HAP-1 (cell line): ENCODE data around the gene KDM4B.
"Not testable (repeated sequence)": the region's sequence is repeated elsewhere in the genome, so short reads cannot be mapped to it uniquely, and the experiment has no call there.

Experiments
- DNase-seq, 2 experiments: peaks; one replicate each; pipeline ENCODE4 v3.0.0-alpha.2; 2016 to 2020; ENCODE audit warnings: low spot score in 2 of 2
- H3K27me3 ChIP-seq: fragments of 250-450 bp; sonication (Bioruptor Pico); 2 replicates; pipeline ENCODE4 v1.5.1; 2020; ENCODE audit warnings: low read depth, mild to moderate bottlenecking, moderate library complexity
- H3K36me3 ChIP-seq: fragments of 250-450 bp; sonication (Bioruptor Pico); replicated peaks from 2 replicates; pipeline ENCODE4 v1.5.1; 2020; ENCODE audit warnings: mild to moderate bottlenecking
- H3K4me1 ChIP-seq: fragments of 250-450 bp; sonication (Bioruptor Pico); 2 replicates; pipeline ENCODE4 v1.5.1; 2020; ENCODE audit warnings: mild to moderate bottlenecking
- H3K4me3 ChIP-seq: fragments of 250-450 bp; sonication (Bioruptor Pico); 2 replicates; pipeline ENCODE4 v1.5.1; 2020; ENCODE audit warnings: mild to moderate bottlenecking, moderate library complexity
- H3K9me3 ChIP-seq: fragments of 250-450 bp; sonication (Bioruptor Pico); 2 replicates; pipeline ENCODE4 v1.5.1; 2020; ENCODE audit warnings: mild to moderate bottlenecking, moderate library complexity
- in situ Hi-C: fragments of 300-500 bp; cut with MboI; formaldehyde crosslinking; loops from 3 replicates; pipeline ENCODE4 v1.14.3; 2020; ENCODE audit warnings: low sequenced_read_pairs, inconsistent platforms, mixed read lengths

The KDM4B gene

DNA sequence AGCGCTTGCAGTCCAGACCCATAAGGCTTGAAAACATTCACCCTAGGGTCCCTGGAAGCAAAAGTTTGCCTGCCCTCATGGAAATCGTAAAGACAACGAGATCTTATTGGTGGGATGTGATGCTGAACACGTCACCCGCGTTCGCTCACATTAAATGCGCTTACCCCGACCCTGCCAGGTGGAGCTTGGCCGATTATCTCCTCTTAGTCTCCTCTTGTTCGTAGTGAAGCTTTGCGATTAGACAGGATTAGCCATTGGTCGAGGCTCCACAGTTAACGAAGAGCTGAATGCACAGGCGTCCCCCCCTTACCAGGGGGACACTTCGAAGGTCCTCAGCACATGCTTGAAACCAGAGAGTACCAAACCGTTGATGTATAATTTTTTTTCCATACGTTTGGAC, 16.0 kb upstream of the KDM4B start:
- Histone ChIP-seq H3K27me3 (no peaks in the 10 kb centered on the region), H3K4me3 (no peak overlapping the region), H3K4me1 (no peaks in the 10 kb centered on the region), H3K36me3 (peaks cover 94% of the 10 kb centered on the region), H3K9me3 (no peaks in the 10 kb centered on the region)
- in situ Hi-C loops = no loop called here
- no peak for DNase-seq

DNA sequence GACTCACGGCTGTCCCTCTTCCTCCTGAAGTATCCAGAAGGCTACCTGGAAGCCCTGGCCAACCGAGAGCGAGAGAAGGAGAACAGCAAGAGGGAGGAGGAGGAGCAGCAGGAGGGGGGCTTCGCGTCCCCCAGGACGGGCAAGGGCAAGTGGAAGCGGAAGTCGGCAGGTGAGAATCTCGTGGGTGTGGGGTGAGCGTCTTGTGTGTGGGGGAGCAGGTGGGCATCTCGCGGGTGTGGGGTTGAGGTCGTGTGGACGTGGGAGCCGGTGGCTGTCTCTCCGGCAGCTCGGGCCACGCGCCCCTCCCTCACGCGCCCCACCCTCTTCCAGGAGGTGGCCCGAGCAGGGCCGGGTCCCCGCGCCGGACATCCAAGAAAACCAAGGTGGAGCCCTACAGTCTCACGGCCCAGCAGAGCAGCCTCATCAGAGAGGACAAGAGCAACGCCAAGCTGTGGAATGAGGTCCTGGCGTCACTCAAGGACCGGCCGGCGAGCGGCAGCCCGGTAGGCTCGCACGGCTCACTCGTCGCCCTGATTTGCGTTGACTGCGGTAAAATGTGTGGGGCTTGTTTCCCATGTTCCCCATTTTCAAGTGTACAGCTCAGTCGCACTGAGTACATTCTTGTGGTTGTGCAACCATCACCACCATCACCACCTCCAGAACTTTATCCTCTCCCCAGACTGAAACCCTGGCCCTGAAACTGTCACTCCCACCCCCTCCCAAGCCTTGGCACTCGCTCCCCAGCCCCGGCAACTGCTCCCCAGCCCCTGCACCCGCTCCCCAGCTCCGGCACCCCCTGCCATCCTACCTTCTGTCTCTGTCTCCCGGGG, 14.4 kb upstream of the KDM4B start:
- H3K27me3 ChIP-seq, H3K9me3 ChIP-seq, DNase-seq, in situ Hi-C loops, H3K4me3 ChIP-seq, H3K4me1 ChIP-seq: not testable (repeated sequence)
- peaks cover 92% of the 10 kb centered on the region for H3K36me3 ChIP-seq

GRCh38 chr19:4955274-4955673, 13.6 kb upstream of the KDM4B start:
- no peaks in the 10 kb centered on the region for H3K4me1 ChIP-seq
- peaks cover 92% of the 10 kb centered on the region for H3K36me3 ChIP-seq
- H3K27me3 ChIP-seq = no peaks in the 10 kb centered on the region
- H3K9me3 ChIP-seq = no peaks in the 10 kb centered on the region
- in situ Hi-C loops = no loop called here
- H3K4me3 ChIP-seq = no peak overlapping the region
- no peak for DNase-seq

DNA sequence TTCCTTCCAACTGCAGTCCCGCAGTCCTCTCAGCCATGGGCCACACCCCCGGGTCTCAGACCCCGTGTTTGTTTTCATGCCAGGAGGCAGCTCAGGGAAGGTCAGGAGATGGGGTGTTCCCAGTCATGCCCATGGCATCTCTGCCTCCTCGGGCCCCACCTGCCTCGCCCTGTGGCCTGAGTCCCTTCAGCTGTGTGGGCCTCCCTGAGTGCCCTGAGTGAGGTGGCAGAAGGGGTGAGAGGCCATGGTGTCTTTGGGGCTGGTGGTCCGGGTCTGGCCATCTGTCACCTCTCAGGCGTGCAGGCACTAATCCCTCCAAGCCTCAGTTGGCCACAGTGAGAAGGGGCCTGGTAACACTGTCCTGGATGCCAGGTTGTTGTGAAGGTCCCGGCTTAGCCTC, 10.9 kb upstream of the KDM4B start:
- H3K9me3 ChIP-seq = no peaks in the 10 kb centered on the region
- DNase-seq = no peak
- H3K4me3 ChIP-seq = no peak overlapping the region
- in situ Hi-C loops = no loop called here
- H3K4me1 ChIP-seq = no peaks in the 10 kb centered on the region
- no peaks in the 10 kb centered on the region for H3K27me3 ChIP-seq
- H3K36me3 ChIP-seq = peaks cover 82% of the 10 kb centered on the region

DNA sequence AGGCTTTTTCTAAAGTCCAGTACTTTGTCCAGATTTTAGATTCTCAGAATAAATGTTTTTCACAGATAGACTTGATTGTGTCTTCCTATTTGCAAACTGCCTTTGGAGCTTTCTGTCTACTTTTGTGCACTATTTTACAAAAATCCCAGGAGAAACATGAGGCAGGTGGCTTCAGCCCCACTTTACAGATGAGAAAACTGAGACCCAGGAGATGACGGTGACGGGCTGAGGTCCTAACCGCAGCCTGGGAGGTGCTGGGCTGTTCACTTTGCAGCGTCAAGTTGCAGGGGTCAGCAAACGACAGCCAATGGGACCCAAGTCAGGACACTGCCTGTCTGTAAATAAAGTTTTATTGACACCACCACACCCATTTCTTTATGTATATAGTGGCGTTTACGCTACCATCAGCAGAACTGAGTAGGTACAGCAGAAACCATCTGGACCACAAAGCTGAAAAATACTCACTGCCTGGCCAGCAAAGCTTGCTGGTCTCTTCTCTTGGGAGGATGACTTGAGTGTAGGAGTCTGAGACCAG, 6.8 kb upstream of the KDM4B start:
- no peak overlapping the region for H3K4me3 ChIP-seq
- peaks cover 57% of the 10 kb centered on the region for H3K36me3 ChIP-seq
- no peak for DNase-seq
- H3K4me1 ChIP-seq = no peaks in the 10 kb centered on the region
- H3K9me3 ChIP-seq = no peaks in the 10 kb centered on the region
- H3K27me3 ChIP-seq = no peaks in the 10 kb centered on the region
- in situ Hi-C loops = no loop called here

DNA sequence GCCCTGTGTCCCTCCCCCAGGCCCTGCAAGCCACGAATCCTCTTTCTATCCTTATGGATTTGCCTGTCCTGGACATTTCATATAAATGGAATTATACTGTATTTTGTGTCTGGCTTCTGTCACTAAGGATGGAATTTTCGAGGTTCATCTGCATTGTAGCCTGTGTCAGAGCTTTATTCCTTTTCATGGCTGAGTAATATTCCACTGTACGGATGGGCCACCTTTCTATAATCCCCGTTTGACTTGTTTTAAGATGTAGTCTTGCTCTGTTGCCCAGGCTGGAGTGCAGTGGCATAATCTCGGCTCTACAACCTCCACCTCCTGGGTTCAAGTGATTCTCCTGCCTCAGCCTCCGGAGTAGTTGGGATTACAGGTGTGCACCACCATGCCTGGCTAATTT, 3.9 kb upstream of the KDM4B start:
- no peak for DNase-seq
- Histone ChIP-seq H3K4me3 (no peak overlapping the region), H3K4me1 (peaks cover 3% of the 10 kb centered on the region; the same call in 1 of the 2 replicates), H3K9me3 (no peaks in the 10 kb centered on the region), H3K36me3 (peaks cover 33% of the 10 kb centered on the region), H3K27me3 (no peaks in the 10 kb centered on the region)
- in situ Hi-C loops = no loop called here

DNA sequence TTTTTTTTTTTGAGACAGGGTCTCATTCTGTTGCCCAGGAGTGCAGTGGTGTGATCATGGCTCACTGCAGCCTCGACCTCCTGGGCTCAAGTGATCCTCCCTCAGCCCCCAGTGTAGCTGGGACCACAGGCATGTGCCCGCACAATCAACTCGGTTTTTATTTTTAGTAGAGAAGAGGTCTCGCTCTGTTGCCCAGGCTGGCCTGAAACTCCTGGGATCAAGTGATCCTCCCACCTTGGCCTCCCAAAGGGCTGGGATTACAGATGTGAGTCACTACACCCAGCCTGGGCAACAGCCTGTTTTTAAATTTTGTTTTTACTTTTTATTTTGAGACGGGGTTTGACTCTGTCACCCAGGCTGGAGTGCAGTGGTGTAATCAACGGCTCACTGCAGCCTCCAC, 2.3 kb upstream of the KDM4B start:
- H3K4me1 ChIP-seq = peaks cover 9% of the 10 kb centered on the region
- H3K9me3 ChIP-seq = no peaks in the 10 kb centered on the region
- DNase-seq = no peak
- H3K36me3 ChIP-seq = peaks cover 28% of the 10 kb centered on the region
- H3K27me3 ChIP-seq = no peaks in the 10 kb centered on the region
- in situ Hi-C loops = no loop called here
- H3K4me3 ChIP-seq = no peak overlapping the region

GRCh38 chr19:4967738-4968461, 1.0 kb upstream of the KDM4B start:
- Histone ChIP-seq H3K4me3 (peak overlapping the region; percentile 25), H3K4me1 (peaks cover 9% of the 10 kb centered on the region), H3K36me3 (peaks cover 17% of the 10 kb centered on the region), H3K27me3 (no peaks in the 10 kb centered on the region), H3K9me3 (no peaks in the 10 kb centered on the region)
- peak in 1 of 2 experiments; percentile 32 for DNase-seq
- in situ Hi-C loops = no loop called here

DNA sequence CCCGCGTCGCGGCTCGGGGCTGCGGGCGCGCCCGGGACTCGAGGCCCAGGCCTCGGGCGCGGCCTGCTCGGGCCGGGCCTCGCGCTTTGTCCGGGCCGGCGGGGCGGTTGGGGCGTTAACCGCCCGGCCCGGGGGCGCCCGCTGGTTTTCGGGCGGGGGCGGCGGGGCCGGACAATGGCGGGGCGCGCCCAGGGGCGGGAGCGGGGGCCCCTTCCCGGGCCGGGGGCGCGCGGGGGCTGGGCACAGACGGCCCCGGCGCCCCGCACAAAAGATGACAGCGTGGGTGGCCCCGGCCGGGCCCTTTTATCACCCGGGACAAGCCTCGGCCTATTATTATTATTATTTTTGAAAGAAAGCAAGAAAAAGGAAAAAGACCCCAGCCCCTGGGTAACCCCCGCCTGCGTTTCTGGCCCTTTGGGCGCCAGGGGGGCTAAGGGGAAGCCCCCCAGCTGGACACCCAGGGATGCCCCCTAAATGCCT, 419 bp downstream of the KDM4B start:
- peak overlapping the region; percentile 57 for H3K4me3 ChIP-seq
- peaks cover 8% of the 10 kb centered on the region for H3K36me3 ChIP-seq
- no peaks in the 10 kb centered on the region for H3K27me3 ChIP-seq
- DNase-seq = no peak
- H3K4me1 ChIP-seq = peaks cover 9% of the 10 kb centered on the region
- in situ Hi-C loops = no loop called here
- H3K9me3 ChIP-seq = no peaks in the 10 kb centered on the region

DNA sequence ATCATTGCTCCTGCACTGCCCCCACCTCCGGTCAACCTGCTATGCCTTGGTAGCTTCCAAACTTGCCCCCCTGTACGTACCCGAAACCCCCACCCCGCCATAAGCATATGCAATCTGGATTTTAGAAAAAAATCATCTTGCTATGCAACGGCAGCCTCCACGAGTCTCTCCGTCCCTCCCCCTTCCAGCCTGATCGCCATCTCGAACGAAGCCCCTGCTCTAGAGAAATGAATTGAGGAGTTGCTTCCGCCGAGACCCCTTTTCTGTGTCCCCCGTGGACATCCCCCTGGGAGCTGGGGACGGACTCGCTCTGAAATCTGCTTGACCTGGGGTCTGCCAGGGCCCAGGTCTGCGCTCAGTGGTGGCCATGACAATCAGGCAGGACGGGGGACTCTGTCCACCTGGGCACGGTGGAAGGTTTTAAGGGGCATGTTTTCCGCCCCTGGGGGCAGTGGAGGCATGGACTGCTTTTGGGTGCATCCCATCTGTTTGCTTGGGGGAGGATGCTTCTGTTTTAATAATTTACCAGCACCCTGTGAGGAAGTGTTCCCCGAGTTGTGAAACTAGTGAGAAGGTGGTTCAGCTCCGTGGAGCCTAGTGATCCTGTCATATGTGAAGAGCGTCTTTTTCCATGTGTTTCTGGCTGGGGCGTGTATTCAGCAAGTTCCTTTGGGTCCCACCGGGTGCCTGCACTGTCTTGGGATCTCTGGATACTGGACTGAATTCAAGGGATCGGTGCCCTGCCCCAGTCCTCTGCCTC, 1.0 kb downstream of the KDM4B start:
- peak in 1 of 2 experiments; percentile 41 for DNase-seq

GRCh38 chr19:4970558-4971423, 1.9 kb downstream of the KDM4B start:
- Histone ChIP-seq H3K4me1 (peaks cover 9% of the 10 kb centered on the region), H3K27me3 (no peaks in the 10 kb centered on the region), H3K9me3 (no peaks in the 10 kb centered on the region), H3K4me3 (peak overlapping the region; percentile 57), H3K36me3 (no peaks in the 10 kb centered on the region)
- peak in 1 of 2 experiments; percentile 36 for DNase-seq
- in situ Hi-C loops = no loop called here

More for the DNA sequence above, 1.0 kb downstream of the KDM4B start:
- in situ Hi-C loops = no loop called here
- Histone ChIP-seq H3K36me3 (peaks cover 2% of the 10 kb centered on the region), H3K4me1 (peaks cover 9% of the 10 kb centered on the region), H3K9me3 (no peaks in the 10 kb centered on the region), H3K27me3 (no peaks in the 10 kb centered on the region), H3K4me3 (peak overlapping the region; percentile 57)

- H3K4me1 ChIP-seq = peaks cover 9% of the 10 kb centered on the region
- no peaks in the 10 kb centered on the region for H3K36me3 ChIP-seq
- no peaks in the 10 kb centered on the region for H3K27me3 ChIP-seq
- peak; percentile 11 to 67 for DNase-seq
- H3K4me3 ChIP-seq = peak overlapping the region; percentile 57
- no peaks in the 10 kb centered on the region for H3K9me3 ChIP-seq
- in situ Hi-C loops = no loop called here
Measured at GRCh38 chr19:4971424-4971793, 2.5 kb downstream of the KDM4B start.
